Measurements from ENCODE around the gene ACSS3.

DNA sequence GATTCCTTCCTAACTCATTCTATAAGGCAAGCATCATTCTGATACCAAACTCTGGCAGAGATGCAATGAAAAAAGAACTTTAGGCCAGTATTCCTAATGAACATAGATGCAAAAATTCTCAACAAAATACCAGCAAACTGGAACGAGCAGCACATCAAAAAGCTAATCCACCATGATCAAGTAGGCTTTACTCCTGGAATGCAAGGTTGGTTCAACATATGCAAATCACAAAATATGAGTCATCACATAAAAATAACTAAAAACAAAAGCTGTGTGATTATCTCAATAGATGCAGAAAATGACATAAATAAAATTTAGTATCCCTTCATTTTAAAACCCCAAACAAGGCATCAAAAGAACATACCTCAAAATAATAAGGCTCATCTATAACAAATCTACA is 98.9 kb downstream of the ACSS3 start:
- TF ChIP-seq CREB1 (IDR thresholded peaks at IDR 0.05; ENCODE audit: low read depth) (no peak), NFIC (IDR thresholded peaks at IDR 0.05) (no peak), EP300 (IDR thresholded peaks at IDR 0.05; ENCODE audit: borderline replicate concordance) (no peak), TCF12 (IDR thresholded peaks at IDR 0.05; ENCODE audit: low read depth) (no peak), CEBPB (IDR thresholded peaks at IDR 0.05) (no peak), TAF1 (IDR thresholded peaks at IDR 0.05; ENCODE audit: low read depth) (no peak)

Data from Ishikawa (cell line).